ENCODE results near the gene ZNF536. TPM values are rescaled to one million over a fixed set of nuclear protein-coding genes. Genes with fewer than 3 reads are reported as not detected.

The ZNF536 gene
- total RNA-seq, 6 experiments from 2014 or later, result not detected

GRCh38 chr19:30431591-30431990 lies 59.4 kb downstream of the ZNF536 start:
- no peak for DNase-seq
- Mint-ChIP-seq H3K4me1 (ENCODE audit: low read depth) (no peaks in the 10 kb centered on the region), H3K27me3 (ENCODE audit: insufficient read depth) (peaks cover 2% of the 10 kb centered on the region), H3K27ac (no peak overlapping the region), H3K4me3 (no peak overlapping the region), H3K9me3 (peaks cover 49% of the 10 kb centered on the region), H3K36me3 (ENCODE audit: low read depth) (no peaks in the 10 kb centered on the region; the same call in 1 of the 2 replicates)
- TF ChIP-seq CTCF (IDR thresholded peaks at IDR 0.05), result no peak

DNA sequence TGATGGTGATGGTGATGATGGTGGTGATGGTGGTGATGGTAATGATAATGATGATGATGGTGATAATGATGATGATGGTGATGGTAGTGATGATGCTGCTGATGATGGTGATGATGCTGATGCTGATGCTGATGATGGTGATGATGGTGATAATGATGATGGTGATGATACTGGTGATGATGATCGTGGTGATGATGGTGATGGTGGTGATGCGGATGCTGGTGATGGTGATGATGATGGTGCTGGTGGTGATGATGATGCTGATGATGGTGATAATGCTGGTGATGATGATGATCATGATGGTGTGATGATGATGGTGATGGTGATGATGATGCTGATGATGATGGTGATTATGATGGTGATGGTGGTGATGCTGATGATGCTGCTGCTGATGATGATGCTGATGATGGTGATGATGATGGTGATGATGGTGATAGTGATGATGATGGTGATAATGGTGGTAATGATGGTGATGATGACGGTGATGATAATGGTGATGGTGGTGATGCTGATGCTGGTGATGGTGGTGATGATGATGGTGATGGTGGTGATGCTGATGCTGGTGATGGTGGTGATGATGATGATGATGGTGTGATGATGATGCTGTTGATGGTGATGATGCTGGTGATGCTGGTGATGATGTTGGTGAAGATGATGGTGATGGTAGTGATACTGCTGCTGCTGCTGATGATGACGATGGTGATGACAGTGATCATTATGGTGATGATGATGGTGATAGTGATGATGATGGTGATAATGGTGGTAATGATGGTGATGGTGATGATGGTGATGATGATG lies 62.8 kb downstream of the ZNF536 start:
- peaks cover 27% of the 10 kb centered on the region for H3K9me3 Mint-ChIP-seq
- H3K4me3 Mint-ChIP-seq, result no peak overlapping the region
- no peak for TF ChIP-seq CTCF (IDR thresholded peaks at IDR 0.05)
- no peaks in the 10 kb centered on the region for H3K4me1 Mint-ChIP-seq (ENCODE audit: low read depth)
- no peaks in the 10 kb centered on the region for H3K36me3 Mint-ChIP-seq (ENCODE audit: low read depth)
- DNase-seq, result no peak
- H3K27ac Mint-ChIP-seq, result no peak overlapping the region
- H3K27me3 Mint-ChIP-seq (ENCODE audit: insufficient read depth), result peaks cover 2% of the 10 kb centered on the region

DNA sequence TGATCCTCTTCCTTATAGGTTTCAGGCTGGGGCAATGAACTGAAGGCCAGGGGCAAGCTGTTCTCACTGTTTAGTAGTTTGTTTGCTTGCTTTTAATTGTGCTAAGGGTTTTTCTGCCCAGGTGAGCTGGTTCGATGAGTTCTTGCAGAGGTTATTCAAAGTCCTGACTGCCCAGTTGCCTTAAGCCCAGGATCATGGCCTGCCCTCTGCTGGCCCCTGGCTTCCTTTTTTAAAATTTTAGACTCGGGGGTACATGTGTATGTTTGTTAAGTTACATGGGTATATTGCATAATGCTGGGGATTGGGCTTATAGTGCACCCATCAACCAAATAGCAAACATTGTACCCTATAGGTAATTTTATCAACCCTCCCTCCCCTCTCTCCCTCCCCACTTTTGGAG lies 65.7 kb downstream of the ZNF536 start:
- Mint-ChIP-seq H3K27me3 (ENCODE audit: insufficient read depth) (no peaks in the 10 kb centered on the region; the same call in none of the 2 replicates), H3K27ac (no peak overlapping the region), H3K9me3 (peaks cover 34% of the 10 kb centered on the region), H3K4me3 (no peak overlapping the region), H3K36me3 (ENCODE audit: low read depth) (peaks cover 6% of the 10 kb centered on the region; the same call in 1 of the 2 replicates), H3K4me1 (ENCODE audit: low read depth) (no peaks in the 10 kb centered on the region)
- no peak for TF ChIP-seq CTCF (IDR thresholded peaks at IDR 0.05)
- DNase-seq, result no peak

- Mint-ChIP-seq H3K27ac (no peak overlapping the region), H3K36me3 (ENCODE audit: low read depth) (peaks cover 9% of the 10 kb centered on the region; the same call in 1 of the 2 replicates), H3K9me3 (peaks cover 37% of the 10 kb centered on the region), H3K4me1 (ENCODE audit: low read depth) (no peaks in the 10 kb centered on the region), H3K4me3 (no peak overlapping the region), H3K27me3 (ENCODE audit: insufficient read depth) (no peaks in the 10 kb centered on the region; the same call in none of the 2 replicates)
- DNase-seq, result no peak
- no peak for TF ChIP-seq CTCF (IDR thresholded peaks at IDR 0.05)
These were observed 67.1 kb downstream of the ZNF536 start for GRCh38 chr19:30439310-30439709.

- peaks cover 41% of the 10 kb centered on the region for H3K9me3 Mint-ChIP-seq
- H3K27me3 Mint-ChIP-seq (ENCODE audit: insufficient read depth), result no peaks in the 10 kb centered on the region; the same call in none of the 2 replicates
- no peak overlapping the region for H3K4me3 Mint-ChIP-seq
- TF ChIP-seq CTCF (IDR thresholded peaks at IDR 0.05), result no peak
- no peak overlapping the region for H3K27ac Mint-ChIP-seq
- DNase-seq, result no peak
- peaks cover 9% of the 10 kb centered on the region; the same call in 1 of the 2 replicates for H3K36me3 Mint-ChIP-seq (ENCODE audit: low read depth)
- H3K4me1 Mint-ChIP-seq (ENCODE audit: low read depth), result no peaks in the 10 kb centered on the region
These were observed 68.8 kb downstream of the ZNF536 start for GRCh38 chr19:30441011-30441410.
